ENCODE results near the gene COMMD8.

The COMMD8 gene

GRCh38 chr4:47425628-47426027 is 37.9 kb downstream of the COMMD8 start:
- TF ChIP-seq ZFX (IDR thresholded peaks at IDR 0.05), result no peak
- TF ChIP-seq, protein P1, sequence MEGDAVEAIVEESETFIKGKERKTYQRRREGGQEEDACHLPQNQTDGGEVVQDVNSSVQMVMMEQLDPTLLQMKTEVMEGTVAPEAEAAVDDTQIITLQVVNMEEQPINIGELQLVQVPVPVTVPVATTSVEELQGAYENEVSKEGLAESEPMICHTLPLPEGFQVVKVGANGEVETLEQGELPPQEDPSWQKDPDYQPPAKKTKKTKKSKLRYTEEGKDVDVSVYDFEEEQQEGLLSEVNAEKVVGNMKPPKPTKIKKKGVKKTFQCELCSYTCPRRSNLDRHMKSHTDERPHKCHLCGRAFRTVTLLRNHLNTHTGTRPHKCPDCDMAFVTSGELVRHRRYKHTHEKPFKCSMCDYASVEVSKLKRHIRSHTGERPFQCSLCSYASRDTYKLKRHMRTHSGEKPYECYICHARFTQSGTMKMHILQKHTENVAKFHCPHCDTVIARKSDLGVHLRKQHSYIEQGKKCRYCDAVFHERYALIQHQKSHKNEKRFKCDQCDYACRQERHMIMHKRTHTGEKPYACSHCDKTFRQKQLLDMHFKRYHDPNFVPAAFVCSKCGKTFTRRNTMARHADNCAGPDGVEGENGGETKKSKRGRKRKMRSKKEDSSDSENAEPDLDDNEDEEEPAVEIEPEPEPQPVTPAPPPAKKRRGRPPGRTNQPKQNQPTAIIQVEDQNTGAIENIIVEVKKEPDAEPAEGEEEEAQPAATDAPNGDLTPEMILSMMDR (conservative IDR thresholded peaks at IDR 0.05), result no peak

DNA sequence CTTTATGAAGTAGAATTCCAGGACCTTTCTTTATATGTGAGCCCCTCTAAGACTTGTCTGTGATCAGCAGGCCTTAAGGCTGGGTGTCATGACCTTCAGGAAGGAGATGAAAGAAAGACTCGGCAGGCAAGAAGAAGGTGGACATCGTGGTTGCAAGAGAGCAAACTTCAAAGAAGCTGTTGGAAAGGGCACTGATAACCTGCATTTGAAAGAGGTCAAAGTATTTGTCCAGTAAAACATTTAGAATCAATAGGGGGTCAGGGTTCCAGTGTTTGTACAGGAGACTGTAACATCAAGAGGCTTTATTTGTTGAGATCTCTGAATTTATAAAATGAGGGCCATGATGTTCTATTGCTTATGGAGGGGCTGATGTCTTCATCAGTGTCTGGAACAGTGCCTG is 44.2 kb downstream of the COMMD8 start:
- H3K27ac ChIP-seq, result no peak overlapping the region

More at GRCh38 chr4:47425628-47426027, 37.9 kb downstream of the COMMD8 start:
- H3K27ac ChIP-seq, result no peak overlapping the region

GRCh38 chr4:47418147-47418546 is 45.4 kb downstream of the COMMD8 start:
- no peak for TF ChIP-seq ZFX (IDR thresholded peaks at IDR 0.05)
- TF ChIP-seq, protein P1 (conservative IDR thresholded peaks at IDR 0.05), result no peak
- H3K27ac ChIP-seq, result no peak overlapping the region

More for the DNA sequence above, 44.2 kb downstream of the COMMD8 start:
- no peak for TF ChIP-seq ZFX (IDR thresholded peaks at IDR 0.05)
- TF ChIP-seq, protein P1 (conservative IDR thresholded peaks at IDR 0.05), result no peak

DNA sequence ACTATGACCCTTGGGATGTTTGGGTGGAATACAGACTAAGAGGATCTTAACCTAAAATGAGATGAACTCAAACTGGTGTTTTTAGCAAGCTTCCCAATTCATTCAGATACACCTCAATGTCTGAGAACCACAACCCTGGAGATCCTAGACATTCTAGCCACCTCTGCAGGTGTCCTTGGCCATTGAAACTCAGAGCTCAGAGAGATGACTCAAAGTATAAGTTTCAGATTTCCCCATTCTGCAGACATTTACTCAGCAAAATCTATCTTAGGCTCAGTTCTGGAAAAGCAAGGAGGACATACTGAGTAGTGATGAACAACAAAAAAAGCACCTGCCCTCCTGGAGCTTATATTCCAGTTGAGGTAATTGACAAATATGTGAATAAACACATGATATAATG is 47.8 kb downstream of the COMMD8 start:
- H3K27ac ChIP-seq, result no peak overlapping the region
- TF ChIP-seq, protein P1 (conservative IDR thresholded peaks at IDR 0.05), result no peak
- TF ChIP-seq ZFX (IDR thresholded peaks at IDR 0.05), result no peak

DNA sequence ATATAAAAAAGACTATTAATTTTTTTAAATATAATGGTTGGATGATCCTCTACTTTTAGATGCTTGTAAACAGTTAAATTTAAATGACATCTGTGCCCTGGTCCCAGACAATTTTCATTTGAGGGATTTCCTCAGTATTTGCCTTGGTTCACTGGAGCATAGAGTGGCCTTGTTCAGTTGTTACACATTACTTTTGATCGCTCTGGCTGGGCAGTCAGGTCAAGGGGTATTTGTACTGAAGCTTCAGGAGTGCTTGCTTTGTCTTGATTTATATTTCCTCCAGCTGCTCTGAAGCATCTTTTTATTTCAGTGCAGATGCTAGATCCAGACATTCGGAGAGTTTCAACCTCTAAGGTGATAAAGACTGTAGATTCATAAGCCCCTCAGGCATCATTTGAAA is 50.0 kb downstream of the COMMD8 start:
- no peak overlapping the region for H3K27ac ChIP-seq
- TF ChIP-seq ZFX (IDR thresholded peaks at IDR 0.05), result no peak
- TF ChIP-seq, protein P1 (conservative IDR thresholded peaks at IDR 0.05), result no peak

DNA sequence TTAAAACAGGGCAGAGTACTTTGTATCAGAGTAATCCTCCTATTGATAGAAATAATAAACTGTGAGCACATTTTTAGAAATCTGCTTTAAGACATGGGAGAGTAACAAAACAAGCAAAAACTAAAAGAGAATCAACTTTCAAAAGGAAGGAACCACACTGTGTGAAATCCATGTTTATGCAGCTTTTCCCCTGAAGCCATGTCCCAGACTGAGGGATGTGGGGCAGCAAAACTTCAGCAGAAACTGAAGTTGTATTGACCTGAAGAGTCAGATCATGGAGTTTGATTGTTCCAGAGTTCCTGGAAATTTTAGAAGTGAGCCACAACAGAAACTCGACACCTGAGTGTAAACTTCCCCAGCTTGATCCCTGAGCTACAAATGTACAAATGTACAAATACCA is 53.2 kb downstream of the COMMD8 start:
- TF ChIP-seq, protein P1 (conservative IDR thresholded peaks at IDR 0.05), result no peak
- TF ChIP-seq ZFX (IDR thresholded peaks at IDR 0.05), result no peak
- H3K27ac ChIP-seq, result no peak overlapping the region

- TF ChIP-seq ZFX (IDR thresholded peaks at IDR 0.05), result no peak
- TF ChIP-seq, protein P1 (conservative IDR thresholded peaks at IDR 0.05), result no peak
- no peak overlapping the region for H3K27ac ChIP-seq
Observed at GRCh38 chr4:47406408-47406807, 57.1 kb downstream of the COMMD8 start.
